Stimulated activated CD8-positive, alpha-beta memory T cell treated with anti-CD3 and anti-CD28 coated beads, Interleukin-2, amount 100 ng/mL, for 1 hour (primary cell): ENCODE measurements around the gene MELK.
"Not testable (repeated sequence)": the region's sequence is repeated elsewhere in the genome, so short reads cannot be mapped to it uniquely, and the experiment has no call there.

Experiments
- DNase-seq, 2 donors: peaks; one replicate each; pipeline ENCODE4 v3.0.0-alpha.2; 2020; ENCODE audit warnings: low read depth in 2 of 2

MELK gene

GRCh38 chr9:36572515-36573418, at the start of gene MELK:
Gene MELK, plus strand, starts transcription at chr9:36572895. Its CDS starts 8,787 bp downstream, at chr9:36581682.
- DNase-seq, result peak; percentile 67 to 75

- no peak for DNase-seq
These were observed 42.5 kb upstream of the MELK start for GRCh38 chr9:36530224-36530623.

- no peak for DNase-seq
These were observed 40.3 kb upstream of the MELK start for GRCh38 chr9:36532353-36532752.

- DNase-seq, result not testable (repeated sequence)
These were observed 39.0 kb upstream of the MELK start for GRCh38 chr9:36533726-36534125.

- no peak for DNase-seq
These were observed 37.6 kb upstream of the MELK start for GRCh38 chr9:36535107-36535506.

GRCh38 chr9:36537861-36538260, 34.8 kb upstream of the MELK start:
- no peak for DNase-seq

- no peak for DNase-seq
These were observed 30.3 kb upstream of the MELK start for GRCh38 chr9:36542355-36542754.

- no peak for DNase-seq
These were observed 28.8 kb upstream of the MELK start for GRCh38 chr9:36543916-36544315.

- DNase-seq, result no peak
These were observed 25.1 kb upstream of the MELK start for GRCh38 chr9:36547598-36547997.

GRCh38 chr9:36548454-36548853, 24.2 kb upstream of the MELK start:
- no peak for DNase-seq

- DNase-seq, result no peak
These were observed 22.6 kb upstream of the MELK start for GRCh38 chr9:36550135-36550534.

GRCh38 chr9:36550631-36551098, 22.0 kb upstream of the MELK start:
- not testable (repeated sequence) for DNase-seq

GRCh38 chr9:36551129-36551528, 21.6 kb upstream of the MELK start:
- no peak for DNase-seq

GRCh38 chr9:36551910-36552309, 20.8 kb upstream of the MELK start:
- DNase-seq, result no peak

GRCh38 chr9:36559036-36559695, 13.5 kb upstream of the MELK start:
- DNase-seq, result no peak

GRCh38 chr9:36560771-36561170, 11.9 kb upstream of the MELK start:
- DNase-seq, result no peak

GRCh38 chr9:36562801-36563200, 9.9 kb upstream of the MELK start:
- DNase-seq, result not testable (repeated sequence)

- no peak for DNase-seq
These were observed 5.9 kb upstream of the MELK start for GRCh38 chr9:36566813-36567221.

GRCh38 chr9:36568681-36569080, 4.0 kb upstream of the MELK start:
- DNase-seq, result not testable (repeated sequence)

- no peak for DNase-seq
These were observed 1.4 kb upstream of the MELK start for GRCh38 chr9:36571333-36571732.

- not testable (repeated sequence) for DNase-seq
These were observed 1.4 kb downstream of the MELK start for GRCh38 chr9:36574045-36574444.

GRCh38 chr9:36575411-36575882, 2.8 kb downstream of the MELK start:
- no peak for DNase-seq

GRCh38 chr9:36576866-36577265, 4.2 kb downstream of the MELK start:
- no peak for DNase-seq
